Measurements from ENCODE around the gene NUCB1.
A peak's percentile ranks its signal among the peaks of the same experiment; 100 is the strongest.

Gene NUCB1

DNA sequence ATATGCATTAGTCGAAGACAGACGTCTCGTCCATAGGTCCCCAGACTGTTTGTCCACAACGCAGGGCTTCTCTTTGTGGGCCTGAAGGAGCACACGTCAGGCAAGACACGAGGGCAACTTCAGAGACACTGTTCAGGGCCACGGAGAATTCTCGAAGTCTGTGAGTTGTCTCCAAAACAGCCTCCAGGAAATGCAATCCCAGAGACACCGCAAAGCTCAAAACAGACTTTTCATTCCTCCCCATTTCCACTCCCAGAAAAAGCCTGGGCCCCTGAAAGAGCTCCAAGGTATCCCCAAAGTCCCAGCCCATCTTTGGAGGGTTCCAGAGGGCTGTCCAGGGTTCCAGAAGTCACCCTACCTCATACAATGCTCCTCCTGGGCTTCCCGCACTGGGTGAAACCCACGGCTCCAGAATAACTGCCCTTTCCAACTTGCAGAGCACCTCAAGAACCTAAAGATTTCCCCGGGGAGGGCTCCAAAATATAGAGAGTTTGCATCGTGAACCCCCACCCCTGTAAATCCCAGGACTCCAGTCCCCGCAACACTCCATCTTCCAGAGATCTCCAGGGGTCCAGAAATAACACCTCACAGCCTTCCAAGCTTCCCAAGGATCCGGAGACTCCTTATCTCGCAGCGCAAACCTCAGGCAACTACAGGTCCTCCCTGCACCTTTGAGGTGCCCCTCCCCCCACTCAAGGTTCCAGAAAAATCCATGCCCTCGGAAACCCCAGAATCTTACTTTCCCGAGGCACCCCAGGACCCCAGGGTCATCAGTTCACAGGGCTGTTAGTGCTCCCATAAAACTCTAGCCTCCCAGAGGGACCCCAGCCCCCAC lies 64.3 kb downstream of the NUCB1 start:
- DNase-seq: no peak

DNA sequence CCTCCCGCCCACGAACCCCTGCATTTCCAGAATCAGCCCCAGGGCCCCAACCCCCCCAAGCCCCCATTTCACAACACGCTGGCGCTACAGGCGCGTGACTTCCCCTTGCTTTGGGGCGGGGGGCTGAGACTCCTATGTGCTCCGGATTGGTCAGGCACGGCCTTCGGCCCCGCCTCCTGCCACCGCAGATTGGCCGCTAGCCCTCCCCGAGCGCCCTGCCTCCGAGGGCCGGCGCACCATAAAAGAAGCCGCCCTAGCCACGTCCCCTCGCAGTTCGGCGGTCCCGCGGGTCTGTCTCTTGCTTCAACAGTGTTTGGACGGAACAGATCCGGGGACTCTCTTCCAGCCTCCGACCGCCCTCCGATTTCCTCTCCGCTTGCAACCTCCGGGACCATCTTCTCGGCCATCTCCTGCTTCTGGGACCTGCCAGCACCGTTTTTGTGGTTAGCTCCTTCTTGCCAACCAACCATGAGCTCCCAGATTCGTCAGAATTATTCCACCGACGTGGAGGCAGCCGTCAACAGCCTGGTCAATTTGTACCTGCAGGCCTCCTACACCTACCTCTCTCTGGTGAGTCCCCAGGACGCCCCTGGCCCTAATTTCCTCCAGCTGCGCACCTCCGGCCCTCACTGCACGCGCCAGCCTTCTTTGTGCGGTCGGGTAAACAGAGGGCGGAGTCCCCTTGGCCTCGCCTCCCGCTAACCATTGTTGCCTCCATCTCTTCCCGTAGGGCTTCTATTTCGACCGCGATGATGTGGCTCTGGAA lies 65.1 kb downstream of the NUCB1 start, which contains the start of gene FTL:
FTL (plus strand) TSS at position 270 of the 766 bp plus-strand sequence; CDS start at position 469, 199 bp downstream.
- DNase-seq: peak; percentile 94

DNA sequence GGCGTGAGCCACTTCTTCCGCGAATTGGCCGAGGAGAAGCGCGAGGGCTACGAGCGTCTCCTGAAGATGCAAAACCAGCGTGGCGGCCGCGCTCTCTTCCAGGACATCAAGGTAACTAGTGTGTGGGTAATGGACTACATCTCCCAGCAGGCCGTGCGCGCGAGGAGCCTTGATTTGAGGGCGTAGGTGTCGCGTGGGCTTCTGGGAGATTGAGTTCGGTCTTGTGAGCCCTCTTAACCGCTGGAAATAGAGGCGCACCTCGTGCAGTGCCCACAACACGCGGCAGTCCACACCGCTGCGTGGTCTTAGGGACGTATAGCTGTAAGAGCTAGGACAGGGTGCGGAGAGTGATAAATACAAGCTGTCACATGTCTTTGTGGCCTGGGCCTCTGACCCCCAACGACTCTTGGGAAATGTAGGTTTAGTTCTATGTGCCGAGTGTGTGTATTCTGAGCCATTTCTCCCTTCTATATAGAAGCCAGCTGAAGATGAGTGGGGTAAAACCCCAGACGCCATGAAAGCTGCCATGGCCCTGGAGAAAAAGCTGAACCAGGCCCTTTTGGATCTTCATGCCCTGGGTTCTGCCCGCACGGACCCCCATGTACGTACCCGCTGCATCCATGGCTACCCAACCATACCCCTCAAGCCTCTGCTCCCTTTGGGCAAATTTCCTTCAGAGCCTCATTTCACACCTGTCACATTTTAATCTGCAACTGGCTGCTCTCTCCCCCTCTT lies 65.9 kb downstream of the NUCB1 start:
- peak; percentile 77 for DNase-seq

DNA sequence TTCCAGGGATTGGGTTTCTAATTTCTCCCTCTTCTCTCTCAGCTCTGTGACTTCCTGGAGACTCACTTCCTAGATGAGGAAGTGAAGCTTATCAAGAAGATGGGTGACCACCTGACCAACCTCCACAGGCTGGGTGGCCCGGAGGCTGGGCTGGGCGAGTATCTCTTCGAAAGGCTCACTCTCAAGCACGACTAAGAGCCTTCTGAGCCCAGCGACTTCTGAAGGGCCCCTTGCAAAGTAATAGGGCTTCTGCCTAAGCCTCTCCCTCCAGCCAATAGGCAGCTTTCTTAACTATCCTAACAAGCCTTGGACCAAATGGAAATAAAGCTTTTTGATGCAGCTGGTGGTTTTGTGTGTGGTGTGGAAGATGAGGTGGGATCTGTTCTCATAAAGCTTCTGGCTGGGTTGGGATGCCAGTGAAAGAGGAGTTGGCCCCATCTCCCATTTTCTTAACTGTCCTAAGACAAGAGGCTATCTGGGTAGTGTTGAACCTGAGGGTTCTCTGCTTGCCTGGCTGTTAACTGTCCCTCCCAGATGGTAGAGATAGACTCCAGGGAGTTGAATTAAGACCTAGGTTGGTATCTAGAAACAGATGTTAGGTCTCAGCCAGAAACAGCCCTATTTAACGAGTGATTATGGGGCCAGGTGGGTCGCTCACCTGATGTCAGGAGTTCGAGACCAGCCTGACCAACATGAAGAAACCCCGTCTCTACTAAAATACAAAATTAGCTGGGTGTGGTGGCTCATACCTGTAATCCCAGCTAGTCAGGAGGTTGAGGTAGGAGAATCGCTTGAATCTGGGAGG lies 66.6 kb downstream of the NUCB1 start:
- no peak for DNase-seq

DNA sequence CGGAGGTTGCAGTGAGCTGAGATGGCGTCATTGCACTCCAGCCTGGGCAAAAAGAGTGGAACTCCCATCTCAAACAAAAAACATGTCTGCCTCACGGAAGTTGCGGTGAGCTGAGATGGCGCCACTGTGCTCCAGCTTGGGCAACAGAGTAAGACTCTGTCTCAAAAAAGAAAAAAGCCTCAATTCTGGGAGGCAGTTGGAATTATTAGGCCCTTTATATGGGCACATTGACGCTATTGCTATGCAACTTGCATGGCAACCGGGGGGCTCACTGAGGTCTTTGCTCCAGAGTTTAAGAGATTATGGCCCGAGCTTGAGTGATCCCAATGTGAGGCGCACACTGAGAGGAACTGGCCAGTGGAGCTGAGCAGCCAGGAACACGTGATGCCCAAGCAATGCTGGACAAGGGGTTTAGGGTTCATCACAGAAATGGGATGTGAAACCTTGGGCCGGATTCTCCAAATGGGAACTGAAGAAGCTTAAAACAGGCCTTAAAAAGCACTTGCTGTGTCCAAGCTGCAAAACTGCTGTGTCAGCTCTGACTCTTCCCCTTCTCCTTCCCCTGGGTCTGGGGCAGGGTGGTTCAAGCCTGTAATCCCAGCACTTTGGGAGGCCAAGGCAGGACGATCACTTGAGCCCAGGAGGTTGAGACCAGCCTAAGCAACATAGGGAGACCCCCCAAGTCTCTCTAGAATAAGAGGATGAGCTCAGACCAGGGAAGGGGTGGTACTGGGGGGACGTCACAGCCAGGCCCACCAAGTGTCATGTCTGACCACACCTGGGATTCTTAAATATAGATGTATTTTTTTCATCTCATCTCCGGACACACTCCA lies 67.5 kb downstream of the NUCB1 start:
- DNase-seq: no peak

DNA sequence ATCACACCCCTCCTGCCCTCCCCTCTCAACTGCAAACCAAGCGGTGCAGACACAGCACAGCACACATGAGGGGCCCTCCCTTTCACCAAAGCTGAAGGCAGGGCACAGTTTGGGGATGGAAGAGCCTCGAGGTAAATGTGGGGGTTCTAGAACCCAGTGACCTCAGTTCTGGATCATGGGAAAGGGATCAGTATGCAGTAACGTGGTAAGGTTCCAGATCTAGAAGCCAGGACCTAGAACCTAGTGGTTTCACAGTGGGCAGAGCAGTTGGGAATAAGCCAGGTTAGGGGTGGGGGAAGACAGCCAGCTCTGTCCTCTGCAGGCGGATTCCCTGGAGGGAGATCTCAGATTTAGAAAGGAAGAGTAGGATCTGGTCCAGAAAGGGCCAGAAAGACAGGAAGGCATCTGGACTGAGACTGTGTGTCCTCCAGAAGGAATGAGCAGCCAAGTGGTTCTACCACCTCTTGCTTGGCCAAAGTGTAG lies 68.1 kb downstream of the NUCB1 start:
- DNase-seq: no peak

DNA sequence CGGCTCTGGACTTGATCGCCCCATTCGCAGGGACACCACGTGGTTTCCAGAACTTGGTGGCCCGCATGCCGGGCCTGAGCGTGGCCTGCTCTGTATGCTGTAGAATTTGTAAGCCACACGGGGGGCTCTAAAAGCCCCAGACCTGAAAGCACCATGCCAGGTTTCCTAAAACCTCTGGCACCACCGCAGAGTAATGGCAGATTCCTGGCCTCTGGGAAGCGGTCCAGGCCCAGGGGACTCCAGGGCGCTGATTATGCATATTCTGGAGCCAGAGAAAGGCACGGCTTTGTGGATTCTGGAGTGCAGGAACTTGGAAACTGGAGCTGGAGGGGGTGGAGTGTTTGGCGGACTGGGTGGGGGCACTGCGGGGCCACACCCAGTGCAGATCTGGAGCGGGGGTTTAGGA lies 68.7 kb downstream of the NUCB1 start:
- no peak for DNase-seq

DNA sequence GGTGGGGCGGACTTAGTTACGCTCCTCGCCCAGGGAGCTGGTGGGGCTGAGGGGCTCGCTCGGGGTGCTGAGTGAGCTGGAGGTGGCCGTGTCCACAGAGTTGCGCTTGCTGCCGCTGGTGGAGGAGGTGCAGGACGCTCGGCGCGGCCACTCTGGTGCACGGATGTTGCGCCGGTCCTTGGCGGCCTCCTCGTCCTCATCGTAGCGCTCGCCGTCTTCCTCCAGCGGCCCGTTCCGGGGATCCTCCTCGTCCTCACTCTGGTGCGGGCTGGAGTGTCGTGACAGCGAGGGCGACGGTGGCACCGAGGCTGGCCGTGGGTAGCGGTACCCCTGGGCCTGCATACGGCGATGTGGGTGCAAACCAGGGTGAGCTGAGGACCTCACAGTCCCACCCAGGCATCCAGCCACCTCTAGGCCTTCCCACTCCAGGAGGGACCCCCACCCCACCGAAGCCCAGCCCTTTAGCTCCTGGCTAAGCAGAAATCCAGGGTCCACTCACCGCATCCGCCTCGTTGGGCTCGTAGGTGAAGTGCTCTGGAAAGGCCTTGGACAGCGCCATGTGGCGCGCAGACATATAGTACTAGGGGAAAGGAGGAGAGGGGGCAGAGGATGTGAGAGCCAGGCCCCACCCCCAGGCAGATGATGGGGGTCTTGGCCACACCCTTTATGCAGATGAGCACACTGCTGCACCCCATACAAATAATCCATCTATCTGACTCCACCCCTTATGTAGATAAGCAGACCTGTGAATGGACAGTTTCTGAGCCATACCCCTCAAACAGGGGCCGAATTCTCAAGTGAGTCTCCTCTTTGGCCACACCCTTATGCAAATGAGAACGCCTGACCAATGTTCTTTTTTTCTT lies 69.4 kb downstream of the NUCB1 start:
- DNase-seq: no peak

DNA sequence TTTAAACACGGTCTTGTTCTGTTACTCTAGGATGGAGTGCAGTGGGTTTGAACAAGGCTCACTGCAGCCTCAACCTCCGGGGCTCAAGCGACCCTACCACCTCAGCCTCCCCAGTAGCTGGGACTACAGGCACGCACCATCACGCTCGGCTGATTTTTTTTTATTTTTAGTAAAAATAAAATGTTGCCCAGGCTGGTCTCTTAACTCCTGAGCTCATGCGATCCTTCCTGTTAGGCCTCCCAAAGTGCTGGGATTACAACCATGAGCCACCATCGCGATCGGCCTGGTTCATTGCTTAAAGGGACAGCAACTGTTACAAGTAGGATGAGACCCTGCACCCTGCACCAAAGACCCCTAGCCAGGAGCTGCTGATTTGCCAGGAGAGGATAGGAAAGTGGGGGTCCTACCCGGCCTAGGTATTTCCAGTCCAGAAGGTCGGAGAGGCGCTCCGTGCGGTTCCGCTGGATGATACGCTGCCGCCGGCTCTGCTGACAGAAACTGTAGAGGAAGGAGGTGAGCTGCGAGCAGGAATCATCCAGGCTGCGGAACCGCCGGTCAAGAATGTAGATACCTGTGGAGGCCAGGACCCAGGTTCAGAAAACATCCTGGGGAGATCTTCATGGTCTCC lies 70.1 kb downstream of the NUCB1 start:
- DNase-seq: no peak

DNA sequence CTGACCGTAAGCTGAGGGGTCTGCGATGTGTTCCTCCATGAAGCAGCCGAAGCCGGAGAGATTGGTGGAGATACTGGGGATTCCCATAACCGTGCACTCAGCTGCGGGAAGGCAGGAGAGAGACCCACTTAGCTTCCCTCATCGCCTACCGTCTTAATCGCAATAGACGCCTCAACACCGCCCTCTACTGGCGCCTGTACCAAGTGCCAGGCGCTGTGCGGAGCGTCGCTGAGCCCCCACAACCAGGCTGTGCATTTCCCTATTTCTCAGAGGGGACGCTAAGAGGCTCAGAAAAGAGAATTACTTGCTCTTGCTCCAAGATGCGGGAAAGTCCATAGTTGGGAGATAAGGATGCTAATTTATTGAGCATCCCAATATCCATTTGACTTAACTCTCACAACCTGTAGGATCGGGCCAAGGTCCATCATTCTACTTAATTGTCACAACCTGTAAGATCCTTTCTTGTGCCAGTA lies 70.8 kb downstream of the NUCB1 start:
- peak; percentile 84 for DNase-seq

Data from COR-L47 (cell line).